Measurements from ENCODE around the gene CRKL.
A peak's percentile ranks its signal among the peaks of the same experiment; 100 is the strongest.

Gene CRKL

DNA sequence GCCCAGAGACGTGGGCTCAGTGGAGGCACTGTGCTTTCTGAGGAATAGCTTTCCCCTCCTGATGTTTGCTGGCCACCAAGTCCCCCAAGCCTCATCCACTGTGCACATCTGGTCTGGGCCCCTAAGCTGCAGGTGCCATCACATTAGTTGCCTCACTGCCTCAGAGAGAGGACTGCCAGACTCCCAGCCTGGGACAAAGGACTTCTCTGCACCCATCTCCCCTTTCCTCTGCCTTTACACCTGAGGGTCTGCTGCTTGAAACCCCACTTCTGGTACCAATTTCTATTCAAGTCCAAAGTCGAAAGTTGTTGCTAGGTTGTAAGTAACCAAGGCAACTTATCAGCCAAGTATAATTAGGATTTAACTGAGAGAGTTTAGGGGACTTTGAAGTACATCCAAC is 61.2 kb downstream of the CRKL start:
- POLR2A ChIA-PET (ENCODE audit: low non-redundant PET) = no interaction called here
- TF ChIP-seq, protein P1, sequence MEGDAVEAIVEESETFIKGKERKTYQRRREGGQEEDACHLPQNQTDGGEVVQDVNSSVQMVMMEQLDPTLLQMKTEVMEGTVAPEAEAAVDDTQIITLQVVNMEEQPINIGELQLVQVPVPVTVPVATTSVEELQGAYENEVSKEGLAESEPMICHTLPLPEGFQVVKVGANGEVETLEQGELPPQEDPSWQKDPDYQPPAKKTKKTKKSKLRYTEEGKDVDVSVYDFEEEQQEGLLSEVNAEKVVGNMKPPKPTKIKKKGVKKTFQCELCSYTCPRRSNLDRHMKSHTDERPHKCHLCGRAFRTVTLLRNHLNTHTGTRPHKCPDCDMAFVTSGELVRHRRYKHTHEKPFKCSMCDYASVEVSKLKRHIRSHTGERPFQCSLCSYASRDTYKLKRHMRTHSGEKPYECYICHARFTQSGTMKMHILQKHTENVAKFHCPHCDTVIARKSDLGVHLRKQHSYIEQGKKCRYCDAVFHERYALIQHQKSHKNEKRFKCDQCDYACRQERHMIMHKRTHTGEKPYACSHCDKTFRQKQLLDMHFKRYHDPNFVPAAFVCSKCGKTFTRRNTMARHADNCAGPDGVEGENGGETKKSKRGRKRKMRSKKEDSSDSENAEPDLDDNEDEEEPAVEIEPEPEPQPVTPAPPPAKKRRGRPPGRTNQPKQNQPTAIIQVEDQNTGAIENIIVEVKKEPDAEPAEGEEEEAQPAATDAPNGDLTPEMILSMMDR (conservative IDR thresholded peaks at IDR 0.05; ENCODE audit: low read depth) = no peak
- CTCF ChIA-PET = no interaction called here
- DNase-seq (ENCODE audit: low spot score) = no peak
- no peak overlapping the region for H3K27ac ChIP-seq

DNA sequence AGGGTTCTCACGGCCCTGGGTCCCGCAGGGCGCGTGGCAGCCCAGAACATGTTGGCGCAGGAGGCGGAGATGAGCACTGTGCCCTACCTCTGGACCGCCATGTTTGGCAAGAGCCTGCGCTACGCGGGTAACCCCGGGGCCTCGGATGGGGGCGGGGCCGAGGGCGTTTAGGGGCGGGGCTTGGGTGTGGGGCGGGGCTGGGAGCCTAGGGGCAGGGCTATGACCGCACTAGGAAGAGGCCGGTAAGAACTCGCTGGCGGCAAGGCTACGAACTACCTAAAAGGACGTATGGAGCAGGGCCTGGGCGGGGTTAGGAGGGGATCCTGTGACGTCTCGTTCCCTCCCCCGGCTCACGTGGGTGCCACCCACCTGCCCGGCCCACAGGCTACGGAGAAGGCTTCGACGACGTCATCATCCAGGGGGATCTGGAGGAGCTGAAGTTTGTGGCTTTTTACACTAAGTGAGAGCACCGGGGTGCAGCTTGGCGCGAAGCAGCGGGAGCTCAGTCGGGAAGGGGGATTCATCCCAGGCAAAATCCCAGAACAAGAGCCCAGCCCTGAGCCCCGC is 62.1 kb downstream of the CRKL start:
- no peak for DNase-seq (ENCODE audit: low spot score)
- TF ChIP-seq, protein P1 (conservative IDR thresholded peaks at IDR 0.05; ENCODE audit: low read depth) = no peak
- CTCF ChIA-PET = interaction anchor here (0.5 kb wide), 1 partner anchor 45 kb away, joined by 3 read pairs; no protein-coding TSS in a partner anchor
- H3K27ac ChIP-seq = peak overlapping the region; percentile 85; the same call in 1 of the 2 replicates
- POLR2A ChIA-PET (ENCODE audit: low non-redundant PET) = no interaction called here

DNA sequence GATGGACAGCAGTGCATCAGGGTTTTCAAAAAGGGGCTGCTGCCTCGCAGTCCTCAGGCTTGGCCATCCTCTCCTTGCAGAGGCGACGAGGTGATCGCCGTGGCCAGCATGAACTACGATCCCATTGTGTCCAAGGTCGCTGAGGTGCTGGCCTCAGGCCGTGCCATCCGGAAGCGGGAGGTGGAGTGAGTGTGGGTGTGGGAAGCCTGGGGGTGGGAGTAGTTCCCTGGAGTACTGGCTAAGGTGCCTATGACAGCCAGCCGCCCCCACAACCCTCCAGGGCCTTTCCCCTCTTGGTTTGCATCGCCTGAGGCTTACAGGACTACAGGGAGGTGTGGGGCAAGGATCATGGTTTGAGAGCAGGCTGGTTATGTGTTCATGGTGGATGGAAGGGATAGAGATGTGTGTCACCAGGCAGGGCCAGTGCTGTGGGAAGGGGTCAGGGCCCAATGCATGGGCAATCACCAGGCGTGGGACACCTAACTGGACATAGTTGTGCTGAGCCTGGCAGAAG is 62.8 kb downstream of the CRKL start:
- H3K27ac ChIP-seq = peak overlapping the region; percentile 85; the same call in 1 of the 2 replicates
- POLR2A ChIA-PET (ENCODE audit: low non-redundant PET) = no interaction called here
- TF ChIP-seq, protein P1 (conservative IDR thresholded peaks at IDR 0.05; ENCODE audit: low read depth) = no peak
- CTCF ChIA-PET = interaction anchor here (0.5 kb wide), 1 partner anchor 45 kb away, joined by 3 read pairs; no protein-coding TSS in a partner anchor
- DNase-seq (ENCODE audit: low spot score) = no peak

DNA sequence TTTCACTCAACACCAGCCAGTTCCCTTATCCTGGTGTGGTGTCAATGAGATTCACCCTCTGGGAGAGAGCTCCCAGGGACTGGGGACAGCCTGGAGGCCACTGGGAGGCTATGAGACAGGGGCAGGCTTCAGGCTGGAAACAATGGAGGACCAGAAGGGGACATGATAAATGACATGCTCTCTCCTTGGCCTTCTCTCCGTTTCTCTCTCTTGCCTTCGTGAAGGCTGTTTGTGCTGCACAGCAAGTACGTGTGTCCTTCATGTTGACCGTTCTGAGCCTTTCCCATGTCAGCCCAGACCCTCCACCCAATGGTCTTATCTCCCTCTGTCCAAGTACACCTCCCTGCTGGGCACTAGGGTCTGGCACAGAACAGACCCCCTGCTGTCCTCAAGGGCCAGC is 63.3 kb downstream of the CRKL start:
- DNase-seq (ENCODE audit: low spot score) = no peak
- TF ChIP-seq, protein P1 (conservative IDR thresholded peaks at IDR 0.05; ENCODE audit: low read depth) = no peak
- ChIA-PET CTCF (no interaction called here), POLR2A (ENCODE audit: low non-redundant PET) (no interaction called here)
- H3K27ac ChIP-seq = peak overlapping the region; percentile 85

DNA sequence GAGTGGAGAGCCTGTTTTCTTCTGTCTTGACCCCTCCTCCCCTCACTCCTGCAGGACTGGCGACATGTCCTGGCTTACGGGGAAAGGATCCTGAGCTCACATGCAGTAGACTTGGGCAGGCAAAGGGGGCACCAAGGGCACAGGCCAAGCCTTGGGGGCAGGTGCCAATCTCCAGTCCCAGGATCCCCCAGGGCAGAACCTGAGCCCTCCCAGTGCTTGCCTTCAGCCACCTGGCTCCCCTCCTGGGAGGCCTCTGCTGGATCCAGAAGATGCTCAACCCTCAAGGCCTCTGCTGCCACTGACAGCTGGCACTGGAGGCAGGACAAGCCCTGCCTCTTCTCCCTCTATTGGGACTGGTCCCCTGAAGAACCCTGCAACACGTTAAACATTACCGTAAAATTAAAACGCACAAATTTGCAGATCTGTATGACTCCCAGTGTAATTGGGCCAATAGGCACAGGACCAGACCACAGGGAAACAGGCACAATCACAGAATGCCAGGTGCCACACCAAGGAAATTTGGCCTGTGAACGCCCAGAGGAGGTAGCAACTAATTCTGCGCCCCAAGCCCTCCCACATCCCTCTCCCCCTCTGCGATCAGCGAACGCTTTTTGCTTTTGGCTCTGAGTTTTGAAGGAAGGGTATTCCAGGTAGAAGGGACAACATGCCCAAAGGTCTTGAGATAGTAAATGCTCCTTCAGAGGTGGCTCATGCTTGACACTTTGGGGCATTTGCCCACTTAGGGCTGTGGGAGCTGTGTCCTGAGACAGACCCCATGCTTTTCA is 63.9 kb downstream of the CRKL start:
- CTCF ChIA-PET = no interaction called here
- no peak for DNase-seq (ENCODE audit: low spot score)
- peak overlapping the region; percentile 85 for H3K27ac ChIP-seq
- POLR2A ChIA-PET (ENCODE audit: low non-redundant PET) = interaction anchor here (0.5 kb wide), 1 partner anchor 119 kb away, joined by 3 read pairs; no protein-coding TSS in a partner anchor
- TF ChIP-seq, protein P1 (conservative IDR thresholded peaks at IDR 0.05; ENCODE audit: low read depth) = no peak

DNA sequence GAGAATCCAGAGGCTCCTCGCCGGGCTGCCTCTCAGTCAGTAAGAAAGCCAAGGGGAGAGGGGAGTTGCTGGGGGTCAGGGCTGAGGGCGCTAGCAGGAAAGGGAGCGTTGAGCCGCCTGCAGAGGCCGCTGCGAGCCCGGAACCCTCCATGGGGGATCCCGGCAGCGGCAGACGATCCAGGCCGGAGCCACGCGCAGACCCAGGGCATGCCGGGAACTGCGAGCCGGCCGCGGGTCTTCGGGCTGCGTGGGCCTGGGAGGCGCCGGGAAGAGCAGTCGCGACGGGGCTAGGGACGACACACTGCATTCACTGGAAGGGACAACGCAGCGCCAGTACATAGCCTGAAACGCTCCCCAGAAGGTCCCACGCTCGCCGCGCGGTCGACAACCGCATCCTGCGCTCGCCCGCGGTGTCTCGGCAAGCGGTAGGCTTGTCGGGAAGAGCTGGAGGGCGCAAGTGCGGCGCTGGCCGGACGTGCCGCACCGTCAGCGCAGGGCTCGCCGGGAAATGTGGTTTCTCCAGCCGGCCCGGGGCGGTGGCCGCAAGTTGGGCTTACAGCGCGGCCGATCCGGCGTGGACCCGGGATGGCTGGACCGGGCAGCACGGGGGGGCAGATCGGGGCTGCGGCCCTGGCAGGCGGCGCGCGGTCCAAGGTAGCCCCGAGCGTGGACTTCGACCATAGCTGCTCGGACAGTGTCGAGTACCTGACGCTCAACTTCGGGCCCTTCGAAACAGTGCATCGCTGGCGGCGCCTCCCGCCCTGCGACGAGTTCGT is 64.8 kb downstream of the CRKL start, which contains the start of gene LZTR1:
TSS of gene LZTR1 (plus strand) at position 511 of the 776 bp plus-strand sequence. CDS start at position 586, 75 bp downstream.
- TF ChIP-seq, protein P1 (conservative IDR thresholded peaks at IDR 0.05; ENCODE audit: low read depth) = peak; percentile 68
- ChIA-PET POLR2A (ENCODE audit: low non-redundant PET) (interaction anchor here (0.5 to 1.5 kb wide), 3 partner anchors 20 to 118 kb away, joined by 3 to 6 read pairs (median 3); partner anchors contain the start of genes CRKL and THAP7), CTCF (interaction anchor here (0.5 kb wide), 1 partner anchor 199 kb away, joined by 3 read pairs; no protein-coding TSS in a partner anchor)
- DNase-seq (ENCODE audit: low spot score) = peak; percentile 66
- H3K27ac ChIP-seq = peak within 1 kb of the TSS; percentile 85
